Left ventricle myocardium inferior (tissue), 1 donor: Measurements from ENCODE around the gene STK32A. TPM values are rescaled to one million over a fixed set of nuclear protein-coding genes. Genes with fewer than 3 reads are reported as not detected.

Experiments used
- DNase-seq: peaks from one replicate; pipeline ENCODE4 v3.0.0-alpha.2; 2020
- H3K27ac ChIP-seq: fragments of 200-600 bp; replicated peaks from 2 replicates; pipeline ENCODE4 v1.8.0; 2021
- H3K27me3 ChIP-seq: fragments of 200-600 bp; 2 replicates; pipeline ENCODE4 v1.8.0; 2021; ENCODE audit warnings: low read depth
- H3K36me3 ChIP-seq: fragments of 200-600 bp; 2 replicates; pipeline ENCODE4 v1.8.0; 2021
- H3K4me1 ChIP-seq: fragments of 200-600 bp; 2 replicates; pipeline ENCODE4 v1.8.0; 2021
- H3K4me3 ChIP-seq: fragments of 200-600 bp; 2 replicates; pipeline ENCODE4 v1.8.0; 2021; ENCODE audit warnings: mild to moderate bottlenecking, moderate library complexity
- H3K9me3 ChIP-seq: fragments of 200-600 bp; replicated peaks from 2 replicates; pipeline ENCODE4 v1.8.0; 2021
- CTCF ChIP-seq: fragments of 200-600 bp; IDR thresholded peaks from 2 replicates; pipeline ENCODE4 v1.8.0; 2021; ENCODE audit warnings: antibody characterized with exemption, mild to moderate bottlenecking, borderline replicate concordance
- intact Hi-C: fragments of 100-400 bp; cut with micrococcal nuclease; formaldehyde crosslinking; loops from one replicate; pipeline ENCODE4 v1.11.0; 2022
- long read RNA-seq: library from polyadenylated mRNA; unstranded; transcript quantifications from one replicate; pipeline ENCODE4 v2.0.0, GENCODE V29; 2021
- total RNA-seq: library from RNA; stranded (reverse); fragmentation: NEBNext Ultra II Directional; extraction: Animal tissue kit (Norgen Biotek cat#: 25700); gene quantifications from one replicate; pipeline ENCODE4 v1.2.1, GENCODE V29; 2021
- donor health status: DM: no; HTN: yes; CAD: no; lungs with severe emphysema.

The STK32A gene
- total RNA-seq, result 0.80 TPM
- long read RNA-seq, partial matches to known transcripts, result 1 of 1 reads
- long read RNA-seq, other reads (novel, unspliced or antisense), result 0 of 1 reads

GRCh38 chr5:147234825-147235635, at the start of gene STK32A:
Gene STK32A, plus strand, starts transcription at chr5:147235026. Its CDS starts 4,609 bp downstream, at chr5:147239635.
- peak within 1 kb of the TSS; percentile 62 for H3K27ac ChIP-seq
- no peaks in the 10 kb centered on the region for H3K36me3 ChIP-seq
- peaks cover 17% of the 10 kb centered on the region for H3K4me1 ChIP-seq
- H3K27me3 ChIP-seq, result peaks cover 87% of the 10 kb centered on the region
- no peak for TF ChIP-seq CTCF
- peaks cover 8% of the 10 kb centered on the region for H3K9me3 ChIP-seq
- H3K4me3 ChIP-seq, result peak within 1 kb of the TSS; percentile 73
- intact Hi-C loops, result no loop called here
- peak; percentile 34 for DNase-seq

GRCh38 chr5:147187099-147187540, 47.7 kb upstream of the STK32A start:
- Histone ChIP-seq H3K9me3 (peaks cover 6% of the 10 kb centered on the region), H3K4me3 (no peak overlapping the region), H3K27ac (no peak overlapping the region), H3K36me3 (no peaks in the 10 kb centered on the region), H3K27me3 (peaks cover 18% of the 10 kb centered on the region), H3K4me1 (no peaks in the 10 kb centered on the region)
- intact Hi-C loops, result no loop called here
- no peak for DNase-seq
- no peak for TF ChIP-seq CTCF

GRCh38 chr5:147188200-147189108, 46.4 kb upstream of the STK32A start:
- Histone ChIP-seq H3K4me1 (no peaks in the 10 kb centered on the region), H3K36me3 (no peaks in the 10 kb centered on the region), H3K9me3 (peaks cover 6% of the 10 kb centered on the region), H3K27ac (no peak overlapping the region), H3K27me3 (peaks cover 18% of the 10 kb centered on the region), H3K4me3 (peak overlapping the region; percentile 38)
- intact Hi-C loops, result no loop called here
- TF ChIP-seq CTCF, result peak; percentile 95
- DNase-seq, result no peak

GRCh38 chr5:147189109-147189424, 45.8 kb upstream of the STK32A start:
- DNase-seq, result no peak
- no peak overlapping the region for H3K27ac ChIP-seq
- TF ChIP-seq CTCF, result no peak
- H3K4me1 ChIP-seq, result no peaks in the 10 kb centered on the region
- no peak overlapping the region for H3K4me3 ChIP-seq
- peaks cover 6% of the 10 kb centered on the region for H3K9me3 ChIP-seq
- intact Hi-C loops, result no loop called here
- H3K27me3 ChIP-seq, result peaks cover 22% of the 10 kb centered on the region
- H3K36me3 ChIP-seq, result no peaks in the 10 kb centered on the region

GRCh38 chr5:147190331-147190730, 44.5 kb upstream of the STK32A start:
- Histone ChIP-seq H3K36me3 (no peaks in the 10 kb centered on the region), H3K4me3 (no peak overlapping the region), H3K27me3 (peaks cover 30% of the 10 kb centered on the region), H3K27ac (no peak overlapping the region), H3K9me3 (peaks cover 3% of the 10 kb centered on the region), H3K4me1 (no peaks in the 10 kb centered on the region)
- DNase-seq, result no peak
- TF ChIP-seq CTCF, result no peak
- intact Hi-C loops, result no loop called here
